ENCODE results near the gene LTA. TPM values are rescaled to one million over a fixed set of nuclear protein-coding genes. Genes with fewer than 3 reads are reported as not detected.

LTA gene
- total RNA-seq, 3 donors from 2014 or later = 0.29 TPM; not detected in 2

DNA sequence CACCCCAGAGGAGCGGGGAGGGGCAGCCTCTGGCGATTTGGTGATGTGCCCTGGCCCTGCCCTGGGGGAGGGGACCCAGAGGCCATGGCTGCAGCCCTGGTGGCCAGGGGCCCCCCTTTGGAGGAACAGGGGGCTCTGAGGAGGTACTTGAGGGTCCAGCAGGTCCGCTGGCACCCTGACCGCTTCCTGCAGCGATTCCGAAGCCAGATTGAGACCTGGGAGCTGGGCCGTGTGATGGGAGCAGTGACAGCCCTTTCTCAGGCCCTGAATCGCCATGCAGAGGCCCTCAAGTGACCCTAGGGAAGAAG is 13.8 kb upstream of the LTA start:
- H3K27ac ChIP-seq = peak overlapping the region in 1 of 2 donors; percentile 38

GRCh38 chr6:31558631-31559500 is 13.2 kb upstream of the LTA start:
- intact Hi-C loops (cut with DNase I; ENCODE audit: low total_unique reads) = no loop called here
- H3K27ac ChIP-seq = peak overlapping the region in 1 of 2 donors; percentile 38
- TF ChIP-seq CTCF (IDR thresholded peaks at IDR 0.05) = no peak
- TF ChIP-seq POLR2AphosphoS5 (IDR thresholded peaks at IDR 0.05) = no peak
- TF ChIP-seq POLR2A (IDR thresholded peaks at IDR 0.05) = no peak
- H3K4me1 ChIP-seq = no peaks in the 10 kb centered on the region
- DNase-seq (ENCODE audit: low spot score in 2 of 2) = no peak
- H3K27me3 ChIP-seq = no peaks in the 10 kb centered on the region
- H3K4me3 ChIP-seq = no peak overlapping the region
- no peaks in the 10 kb centered on the region for H3K36me3 ChIP-seq
- no peaks in the 10 kb centered on the region for H3K9me3 ChIP-seq

More for the DNA sequence above, 13.8 kb upstream of the LTA start:
- Histone ChIP-seq H3K4me3 (no peak overlapping the region), H3K4me1 (no peaks in the 10 kb centered on the region), H3K27me3 (no peaks in the 10 kb centered on the region), H3K36me3 (no peaks in the 10 kb centered on the region), H3K9me3 (no peaks in the 10 kb centered on the region)
- DNase-seq (ENCODE audit: low spot score in 2 of 2) = no peak
- no peak for TF ChIP-seq CTCF (IDR thresholded peaks at IDR 0.05)
- TF ChIP-seq POLR2AphosphoS5 (IDR thresholded peaks at IDR 0.05) = no peak
- TF ChIP-seq POLR2A (IDR thresholded peaks at IDR 0.05) = no peak
- intact Hi-C loops (cut with DNase I; ENCODE audit: low total_unique reads) = no loop called here

DNA sequence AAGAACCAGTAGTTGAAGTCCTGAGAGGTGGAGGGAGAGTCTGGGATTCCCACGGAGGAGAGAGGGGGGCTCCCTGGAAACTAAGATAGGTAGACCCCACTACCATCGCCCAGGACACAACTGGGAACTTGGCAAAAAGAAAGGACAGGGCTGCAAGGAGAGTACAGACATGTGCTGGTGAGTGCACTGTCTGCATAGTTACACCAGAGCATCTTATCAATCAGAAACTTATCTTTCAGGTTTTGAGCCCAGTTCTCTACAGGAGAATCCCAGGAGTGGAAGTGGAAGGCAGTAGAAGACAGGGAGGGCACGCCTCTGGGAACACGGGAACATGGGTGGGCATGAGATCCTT is 12.5 kb upstream of the LTA start:
- Histone ChIP-seq H3K9me3 (no peaks in the 10 kb centered on the region), H3K27ac (peak overlapping the region in 1 of 2 donors; percentile 38), H3K36me3 (no peaks in the 10 kb centered on the region), H3K4me3 (no peak overlapping the region), H3K4me1 (no peaks in the 10 kb centered on the region), H3K27me3 (no peaks in the 10 kb centered on the region)
- DNase-seq (ENCODE audit: low spot score in 2 of 2) = no peak
- TF ChIP-seq POLR2A (IDR thresholded peaks at IDR 0.05) (no peak), POLR2AphosphoS5 (IDR thresholded peaks at IDR 0.05) (no peak), CTCF (IDR thresholded peaks at IDR 0.05) (no peak)
- intact Hi-C loops (cut with DNase I; ENCODE audit: low total_unique reads) = no loop called here

DNA sequence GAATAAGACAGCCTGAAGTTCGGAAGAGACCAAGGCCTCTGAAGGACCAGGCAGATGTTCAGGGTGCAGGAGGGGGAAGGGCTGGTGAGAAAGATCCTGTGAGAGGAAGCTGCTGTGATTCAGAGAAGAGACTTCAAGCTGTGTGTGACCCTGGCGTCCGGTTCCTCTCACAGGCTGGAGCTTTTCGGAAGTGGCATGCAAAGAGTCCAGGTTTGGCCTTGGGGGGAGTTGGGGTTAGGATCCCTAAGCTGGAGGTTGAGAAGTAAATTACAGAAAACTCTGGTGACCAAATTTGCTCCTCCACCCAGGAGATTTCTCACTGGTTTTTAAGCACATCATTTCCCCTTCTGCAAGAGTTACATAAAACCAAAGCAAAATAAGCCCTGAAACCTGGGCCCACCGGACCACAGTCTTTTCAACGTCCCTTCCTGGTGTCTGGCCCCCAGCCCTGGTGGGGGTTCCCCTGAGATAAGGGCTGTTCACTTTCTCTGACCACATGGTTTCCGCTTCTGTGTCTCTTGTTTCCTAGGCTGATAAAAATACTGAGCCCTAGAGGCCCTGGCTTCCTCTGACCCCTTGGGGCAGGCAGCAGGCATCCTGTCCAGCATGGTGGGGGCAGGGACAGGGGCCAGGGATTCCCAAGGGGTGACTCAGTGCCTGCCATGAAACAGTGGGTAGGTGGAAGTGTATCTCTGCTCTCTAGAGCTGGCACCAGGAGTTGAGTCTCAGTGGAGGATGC is 12.0 kb upstream of the LTA start:
- peak overlapping the region in 1 of 2 donors; percentile 38 for H3K27ac ChIP-seq
- H3K4me1 ChIP-seq = no peaks in the 10 kb centered on the region
- no peaks in the 10 kb centered on the region for H3K27me3 ChIP-seq
- H3K9me3 ChIP-seq = no peaks in the 10 kb centered on the region
- H3K36me3 ChIP-seq = no peaks in the 10 kb centered on the region
- DNase-seq (ENCODE audit: low spot score in 2 of 2) = no peak
- H3K4me3 ChIP-seq = no peak overlapping the region
- TF ChIP-seq POLR2A (IDR thresholded peaks at IDR 0.05) (no peak), CTCF (IDR thresholded peaks at IDR 0.05) (no peak), POLR2AphosphoS5 (IDR thresholded peaks at IDR 0.05) (peak in 1 of 3 donors; percentile 43)
- intact Hi-C loops (cut with DNase I; ENCODE audit: low total_unique reads) = no loop called here

GRCh38 chr6:31560697-31561058 is 11.4 kb upstream of the LTA start:
- DNase-seq (ENCODE audit: low spot score in 2 of 2) = no peak
- Histone ChIP-seq H3K27me3 (no peaks in the 10 kb centered on the region), H3K9me3 (no peaks in the 10 kb centered on the region), H3K36me3 (no peaks in the 10 kb centered on the region), H3K4me3 (no peak overlapping the region), H3K4me1 (no peaks in the 10 kb centered on the region), H3K27ac (peak overlapping the region in 1 of 2 donors; percentile 23)
- intact Hi-C loops (cut with DNase I; ENCODE audit: low total_unique reads) = no loop called here
- no peak for TF ChIP-seq CTCF (IDR thresholded peaks at IDR 0.05)
- TF ChIP-seq POLR2AphosphoS5 (IDR thresholded peaks at IDR 0.05) = no peak
- TF ChIP-seq POLR2A (IDR thresholded peaks at IDR 0.05) = no peak
